Calu3 (cell line): Measurements from ENCODE around the gene NRG2. TPM values are rescaled to one million over a fixed set of nuclear protein-coding genes. Genes with fewer than 3 reads are reported as not detected.

ENCODE experiments used
- BruUV-seq: library from RNA; stranded (reverse); fragments of 400-500 nt; replicated peaks from 2 replicates; lab custom pipeline; 2021; lab: Mats Ljungman, UMichigan
- CTCF ChIA-PET: fragments of 300-600 bp; sonication (Branson Sonifier 250); formaldehyde crosslinking; loops from one replicate; lab custom pipeline; 2022; ENCODE audit warnings: antibody characterized with exemption; lab: Charles Lee
- DNase-seq: peaks from one replicate; pipeline ENCODE4 v3.0.0; 2022
- H3K27ac Mint-ChIP-seq: one replicate; pipeline ENCODE4 v1.8.0; 2022; ENCODE audit warnings: mixed read lengths; ENCODE audit not compliant: unreplicated experiment
- H3K27me3 Mint-ChIP-seq: one replicate; pipeline ENCODE4 v1.8.0; 2022; ENCODE audit warnings: mixed read lengths; ENCODE audit not compliant: unreplicated experiment
- H3K36me3 Mint-ChIP-seq: one replicate; pipeline ENCODE4 v1.8.0; 2022; ENCODE audit warnings: mild to moderate bottlenecking, moderate library complexity, mixed read lengths; ENCODE audit not compliant: insufficient read depth, unreplicated experiment
- H3K4me1 Mint-ChIP-seq: one replicate; pipeline ENCODE4 v1.8.0; 2022; ENCODE audit warnings: mild to moderate bottlenecking, low read depth, mixed read lengths; ENCODE audit not compliant: unreplicated experiment
- H3K4me3 Mint-ChIP-seq: one replicate; pipeline ENCODE4 v1.8.0; 2022; ENCODE audit warnings: mild to moderate bottlenecking, low read depth, moderate library complexity, mixed read lengths; ENCODE audit not compliant: unreplicated experiment
- H3K9me3 Mint-ChIP-seq: one replicate; pipeline ENCODE4 v1.8.0; 2022; ENCODE audit warnings: low read depth, mixed read lengths; ENCODE audit not compliant: unreplicated experiment
- intact Hi-C: fragments of 100-400 bp; cut with micrococcal nuclease; formaldehyde crosslinking; loops from one replicate; pipeline ENCODE4 v1.10.0; 2022; ENCODE audit not compliant: unreplicated experiment
- total RNA-seq: library from RNA; stranded (reverse); gene quantifications from 2 replicates; pipeline ENCODE4 v1.2.3, GENCODE V29; 2022
- TF ChIP-seq, protein P1 (sequence below): fragments of 200-600 bp; IDR thresholded peaks from one replicate; pipeline ENCODE4 v1.8.0; 2022; ENCODE audit warnings: antibody characterized with exemption; ENCODE audit not compliant: unreplicated experiment

NRG2 gene
- total RNA-seq, 1 experiment from 2014 or later = 1.4 TPM

DNA sequence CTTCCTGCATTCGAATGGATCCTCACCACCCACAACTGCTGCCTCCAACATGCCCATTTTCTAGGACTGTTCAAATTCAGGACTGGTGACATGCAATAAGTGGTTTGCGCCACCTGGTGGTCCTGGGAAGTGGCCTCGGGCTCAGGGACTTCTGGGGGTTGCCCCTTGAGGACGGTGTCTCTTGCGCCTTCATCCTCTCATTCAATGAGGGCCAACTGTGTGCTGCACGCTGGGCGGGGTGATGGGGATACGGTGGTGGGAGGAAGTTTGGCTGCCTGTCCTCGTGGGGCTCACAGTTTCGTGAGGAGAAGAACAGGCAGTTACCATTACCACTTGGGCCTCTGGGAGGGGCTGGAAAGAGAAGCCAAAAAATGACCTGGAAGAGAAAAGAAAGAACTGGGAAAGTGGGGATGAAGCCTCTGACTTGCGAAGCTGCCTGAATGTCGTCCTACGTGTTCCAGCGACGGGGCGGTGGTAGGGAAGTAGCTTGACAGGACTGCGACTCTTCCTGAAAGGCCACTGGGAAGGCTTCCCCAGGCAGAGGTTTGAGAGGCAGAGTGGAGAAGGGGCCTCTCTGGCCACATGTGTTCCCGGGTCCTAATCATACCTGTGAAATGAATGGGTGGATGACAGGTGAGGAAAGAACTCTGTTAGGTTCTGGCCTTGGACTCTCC lies 198.5 kb downstream of the NRG2 start:
- BruUV-seq = no TSS peak

DNA sequence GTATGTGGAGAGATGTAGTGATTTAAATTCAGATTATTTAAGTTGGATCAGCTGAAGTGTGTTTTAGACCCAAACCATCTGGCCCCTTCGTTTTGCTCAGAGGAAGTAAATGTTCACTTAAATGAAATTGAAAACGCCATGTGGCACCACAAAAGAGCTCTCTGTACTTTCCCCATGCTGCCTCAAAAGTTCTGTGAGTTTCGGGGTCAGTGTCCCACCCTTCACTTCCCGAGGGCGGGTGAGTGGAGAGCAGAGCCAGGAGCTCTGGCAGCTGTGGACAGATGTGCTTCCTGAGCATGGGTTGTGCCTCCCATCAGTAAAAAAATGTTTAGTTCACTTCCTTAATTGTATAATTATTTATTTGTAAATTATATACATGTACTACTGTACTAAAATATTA lies 199.1 kb downstream of the NRG2 start:
- peaks cover 92% of the 10 kb centered on the region for H3K27me3 Mint-ChIP-seq
- no peak overlapping the region for H3K4me3 Mint-ChIP-seq
- TF ChIP-seq, protein P1, sequence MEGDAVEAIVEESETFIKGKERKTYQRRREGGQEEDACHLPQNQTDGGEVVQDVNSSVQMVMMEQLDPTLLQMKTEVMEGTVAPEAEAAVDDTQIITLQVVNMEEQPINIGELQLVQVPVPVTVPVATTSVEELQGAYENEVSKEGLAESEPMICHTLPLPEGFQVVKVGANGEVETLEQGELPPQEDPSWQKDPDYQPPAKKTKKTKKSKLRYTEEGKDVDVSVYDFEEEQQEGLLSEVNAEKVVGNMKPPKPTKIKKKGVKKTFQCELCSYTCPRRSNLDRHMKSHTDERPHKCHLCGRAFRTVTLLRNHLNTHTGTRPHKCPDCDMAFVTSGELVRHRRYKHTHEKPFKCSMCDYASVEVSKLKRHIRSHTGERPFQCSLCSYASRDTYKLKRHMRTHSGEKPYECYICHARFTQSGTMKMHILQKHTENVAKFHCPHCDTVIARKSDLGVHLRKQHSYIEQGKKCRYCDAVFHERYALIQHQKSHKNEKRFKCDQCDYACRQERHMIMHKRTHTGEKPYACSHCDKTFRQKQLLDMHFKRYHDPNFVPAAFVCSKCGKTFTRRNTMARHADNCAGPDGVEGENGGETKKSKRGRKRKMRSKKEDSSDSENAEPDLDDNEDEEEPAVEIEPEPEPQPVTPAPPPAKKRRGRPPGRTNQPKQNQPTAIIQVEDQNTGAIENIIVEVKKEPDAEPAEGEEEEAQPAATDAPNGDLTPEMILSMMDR = no peak
- no peak for DNase-seq
- H3K9me3 Mint-ChIP-seq = no peaks in the 10 kb centered on the region
- H3K4me1 Mint-ChIP-seq = no peaks in the 10 kb centered on the region
- intact Hi-C loops = loop anchor here (1.0 kb wide), 2 partner anchors 57 to 124 kb away; no protein-coding TSS in a partner anchor
- no peak overlapping the region for H3K27ac Mint-ChIP-seq
- CTCF ChIA-PET = interaction anchor here (0.8 to 2.2 kb wide), 2 partner anchors 51 to 56 kb away, joined by 3 to 9 read pairs; no protein-coding TSS in a partner anchor
- no TSS peak for BruUV-seq
- H3K36me3 Mint-ChIP-seq = peaks cover 8% of the 10 kb centered on the region

More for the DNA sequence above, 198.5 kb downstream of the NRG2 start:
- TF ChIP-seq, protein P1 = peak; percentile 87
- no peak overlapping the region for H3K27ac Mint-ChIP-seq
- H3K27me3 Mint-ChIP-seq = peaks cover 92% of the 10 kb centered on the region
- H3K4me3 Mint-ChIP-seq = no peak overlapping the region
- intact Hi-C loops = loop anchor here (1.0 kb wide), 2 partner anchors 57 to 124 kb away; no protein-coding TSS in a partner anchor
- peak; percentile 90 for DNase-seq
- H3K4me1 Mint-ChIP-seq = peaks cover 4% of the 10 kb centered on the region
- peaks cover 8% of the 10 kb centered on the region for H3K36me3 Mint-ChIP-seq
- CTCF ChIA-PET = interaction anchor here (1.0 to 1.7 kb wide), 2 partner anchors 57 to 124 kb away, joined by 3 to 6 read pairs; no protein-coding TSS in a partner anchor
- no peaks in the 10 kb centered on the region for H3K9me3 Mint-ChIP-seq

DNA sequence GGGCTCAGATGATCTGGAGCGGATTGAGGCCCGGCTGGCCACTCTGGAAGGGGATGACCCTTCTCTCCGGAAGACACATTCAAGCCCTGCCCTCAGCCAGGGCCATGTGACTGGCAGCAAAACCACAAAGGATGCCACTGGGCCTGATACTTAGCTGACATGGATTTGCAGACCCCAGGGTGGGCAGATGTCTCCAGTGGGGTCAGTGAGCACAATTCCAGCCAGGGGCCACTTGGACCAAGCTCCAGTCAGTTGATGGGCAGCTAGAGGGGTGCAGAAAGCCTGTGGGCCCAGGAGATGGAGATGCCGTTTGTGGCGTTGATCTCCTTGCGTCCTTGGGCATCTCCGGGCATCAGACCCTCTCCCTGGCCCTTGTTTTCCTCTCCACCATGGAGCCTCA lies 200.8 kb downstream of the NRG2 start:
- H3K27ac Mint-ChIP-seq = no peak overlapping the region

DNA sequence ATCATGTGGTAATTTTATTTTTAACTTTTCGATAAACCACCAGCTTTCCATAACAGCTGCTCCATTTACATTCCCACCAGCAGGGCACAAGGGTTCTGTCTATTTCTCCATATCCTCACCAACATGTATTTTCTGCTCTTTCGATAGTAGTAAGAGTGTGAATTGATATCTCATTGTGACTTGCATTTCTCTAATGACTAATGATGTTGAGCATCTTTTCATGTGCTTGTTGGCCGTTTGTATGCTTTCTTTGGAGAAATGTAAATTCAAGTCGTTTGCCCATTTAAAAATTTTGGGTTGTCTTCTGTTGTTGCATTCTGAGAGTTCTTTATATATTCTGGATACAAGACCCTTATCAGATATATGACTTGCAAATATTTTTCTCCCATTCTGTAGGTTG lies 201.6 kb downstream of the NRG2 start:
- no peaks in the 10 kb centered on the region for H3K36me3 Mint-ChIP-seq
- no peaks in the 10 kb centered on the region for H3K4me1 Mint-ChIP-seq
- DNase-seq = no peak
- H3K27ac Mint-ChIP-seq = no peak overlapping the region
- peaks cover 99% of the 10 kb centered on the region for H3K27me3 Mint-ChIP-seq
- TF ChIP-seq, protein P1 = no peak
- no peaks in the 10 kb centered on the region for H3K9me3 Mint-ChIP-seq
- BruUV-seq = no TSS peak
- intact Hi-C loops = no loop called here
- no peak overlapping the region for H3K4me3 Mint-ChIP-seq
- CTCF ChIA-PET = no interaction called here

More for the DNA sequence above, 200.8 kb downstream of the NRG2 start:
- no peaks in the 10 kb centered on the region for H3K9me3 Mint-ChIP-seq
- H3K36me3 Mint-ChIP-seq = peaks cover 1% of the 10 kb centered on the region
- no peak overlapping the region for H3K4me3 Mint-ChIP-seq
- CTCF ChIA-PET = interaction anchor here (2.2 kb wide), 1 partner anchor 55 kb away, joined by 9 read pairs; no protein-coding TSS in a partner anchor
- H3K27me3 Mint-ChIP-seq = peaks cover 99% of the 10 kb centered on the region
- intact Hi-C loops = no loop called here
- TF ChIP-seq, protein P1 = no peak
- no peak for DNase-seq
- BruUV-seq = no TSS peak
- H3K4me1 Mint-ChIP-seq = no peaks in the 10 kb centered on the region
